ENCODE data around the gene DST. TPM values are rescaled to one million over a fixed set of nuclear protein-coding genes. Genes with fewer than 3 reads are reported as not detected.

DST gene
- total RNA-seq, 1 donor from 2014 or later, result 442 TPM

DNA sequence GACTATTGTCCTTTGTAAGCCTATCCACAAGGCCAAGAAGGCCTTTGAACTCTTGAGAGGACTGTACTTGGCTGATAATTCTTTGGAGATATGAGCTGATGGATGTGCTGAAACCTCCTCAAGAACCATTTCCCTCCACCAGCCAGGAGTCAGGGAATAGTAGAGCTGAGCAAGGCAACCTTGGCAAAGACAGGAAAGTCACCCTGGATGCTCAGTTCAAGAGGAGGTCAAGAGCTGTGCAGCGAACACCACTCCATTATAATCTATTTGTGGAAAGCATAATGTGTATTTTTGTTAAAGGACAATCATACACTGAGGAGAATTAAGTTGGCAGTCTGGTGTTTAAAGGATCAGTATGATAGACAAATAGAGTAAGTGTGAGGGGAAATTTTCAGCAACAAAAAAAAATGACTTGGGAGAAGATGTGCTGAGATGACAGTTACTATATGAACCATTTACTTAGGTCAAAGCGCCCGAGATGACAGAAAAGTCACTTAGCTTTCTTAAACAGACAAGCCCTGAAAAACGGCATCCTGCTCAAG lies 218.1 kb downstream of the DST start:
- TF ChIP-seq EZH2 (IDR thresholded peaks at IDR 0.05; ENCODE audit: insufficient read depth, low read length) (no peak), CTCF (IDR thresholded peaks at IDR 0.05; ENCODE audit: insufficient read depth, low read depth, low read length) (no peak)
- Mint-ChIP-seq H3K36me3 (ENCODE audit: low read depth, unreplicated experiment) (no peaks in the 10 kb centered on the region), H3K27me3 (ENCODE audit: low read depth, unreplicated experiment) (peaks cover 4% of the 10 kb centered on the region), H3K27ac (ENCODE audit: unreplicated experiment) (no peak overlapping the region), H3K4me1 (ENCODE audit: low read depth, unreplicated experiment) (no peaks in the 10 kb centered on the region), H3K4me3 (ENCODE audit: unreplicated experiment) (no peak overlapping the region), H3K9me3 (ENCODE audit: unreplicated experiment) (peaks cover 1% of the 10 kb centered on the region)
- Histone ChIP-seq H3K9ac (ENCODE audit: low read length) (no peak overlapping the region), H3K36me3 (ENCODE audit: insufficient read depth, low read length) (no peaks in the 10 kb centered on the region), H3K9me3 (ENCODE audit: insufficient read depth, low read depth, low read length) (no peaks in the 10 kb centered on the region), H3K4me3 (ENCODE audit: insufficient read depth, low read depth, low read length) (no peak overlapping the region), H3K27ac (ENCODE audit: low read depth, low read length) (no peak overlapping the region), H3K4me2 (ENCODE audit: low read length) (no peak overlapping the region), H3K79me2 (ENCODE audit: insufficient read depth, low read length) (no peaks in the 10 kb centered on the region), H3K27me3 (ENCODE audit: insufficient read depth, low read length) (no peaks in the 10 kb centered on the region), H2AFZ (ENCODE audit: low read depth, low read length) (no peak overlapping the region), H3K4me1 (ENCODE audit: insufficient read depth, low read length) (no peaks in the 10 kb centered on the region), H4K20me1 (ENCODE audit: insufficient read depth, low read length) (no peaks in the 10 kb centered on the region)
- DNase-seq (ENCODE audit: low read depth) (no peak), FAIRE-seq (no peak)

DNA sequence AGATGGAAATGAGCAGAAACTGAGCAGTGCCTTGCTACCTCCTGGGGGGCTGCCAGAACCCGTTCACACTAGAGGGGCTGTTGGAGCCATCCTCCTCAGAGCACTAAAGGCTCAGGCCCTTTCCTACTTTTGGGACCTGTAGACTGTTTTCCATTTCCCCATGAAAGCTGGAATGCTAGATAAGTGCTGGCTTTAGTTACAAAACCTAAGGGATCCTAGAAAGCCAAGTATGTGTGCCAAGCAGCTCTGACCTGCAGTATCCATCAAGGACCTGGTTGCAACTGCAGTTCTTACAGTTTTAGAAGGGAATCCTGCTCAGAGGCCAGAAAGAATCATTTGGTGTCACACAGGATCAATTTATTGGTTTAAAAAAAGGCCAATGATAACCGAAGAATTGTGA lies 218.6 kb downstream of the DST start:
- TF ChIP-seq EZH2 (IDR thresholded peaks at IDR 0.05; ENCODE audit: insufficient read depth, low read length) (no peak), CTCF (IDR thresholded peaks at IDR 0.05; ENCODE audit: insufficient read depth, low read depth, low read length) (no peak)
- peaks cover 4% of the 10 kb centered on the region for H3K27me3 Mint-ChIP-seq (ENCODE audit: low read depth, unreplicated experiment)
- H3K27ac Mint-ChIP-seq (ENCODE audit: unreplicated experiment), result no peak overlapping the region
- H3K4me3 Mint-ChIP-seq (ENCODE audit: unreplicated experiment), result no peak overlapping the region
- Histone ChIP-seq H3K27me3 (ENCODE audit: insufficient read depth, low read length) (no peaks in the 10 kb centered on the region), H3K27ac (ENCODE audit: low read depth, low read length) (no peak overlapping the region), H3K9ac (ENCODE audit: low read length) (no peak overlapping the region), H3K4me3 (ENCODE audit: insufficient read depth, low read depth, low read length) (no peak overlapping the region), H3K9me3 (ENCODE audit: insufficient read depth, low read depth, low read length) (no peaks in the 10 kb centered on the region), H3K79me2 (ENCODE audit: insufficient read depth, low read length) (no peaks in the 10 kb centered on the region), H3K4me1 (ENCODE audit: insufficient read depth, low read length) (no peaks in the 10 kb centered on the region), H3K4me2 (ENCODE audit: low read length) (no peak overlapping the region), H4K20me1 (ENCODE audit: insufficient read depth, low read length) (no peaks in the 10 kb centered on the region), H3K36me3 (ENCODE audit: insufficient read depth, low read length) (no peaks in the 10 kb centered on the region), H2AFZ (ENCODE audit: low read depth, low read length) (no peak overlapping the region)
- DNase-seq (ENCODE audit: low read depth) (no peak), FAIRE-seq (no peak)
- H3K4me1 Mint-ChIP-seq (ENCODE audit: low read depth, unreplicated experiment), result no peaks in the 10 kb centered on the region
- H3K9me3 Mint-ChIP-seq (ENCODE audit: unreplicated experiment), result peaks cover 1% of the 10 kb centered on the region
- no peaks in the 10 kb centered on the region for H3K36me3 Mint-ChIP-seq (ENCODE audit: low read depth, unreplicated experiment)

DNA sequence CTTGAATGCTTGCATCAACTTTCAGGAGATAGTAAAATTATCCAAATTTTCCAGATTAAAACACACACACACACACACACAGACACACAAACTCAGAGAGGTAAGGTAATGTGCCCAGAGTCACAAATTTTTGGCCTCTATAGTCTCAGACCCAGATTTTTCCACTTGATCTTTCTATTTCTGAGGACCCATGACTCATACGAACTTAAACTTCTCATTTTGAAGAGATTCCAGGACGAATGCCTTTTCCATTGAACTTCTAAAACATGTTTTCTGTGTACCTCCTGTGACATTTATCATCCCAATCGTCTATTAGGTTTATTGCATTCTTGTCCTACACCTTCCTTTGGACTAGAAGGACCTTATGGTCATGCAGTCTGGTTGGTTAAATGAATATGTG lies 222.4 kb downstream of the DST start:
- Histone ChIP-seq H3K27ac (ENCODE audit: low read depth, low read length) (no peak overlapping the region), H3K36me3 (ENCODE audit: insufficient read depth, low read length) (no peaks in the 10 kb centered on the region), H3K79me2 (ENCODE audit: insufficient read depth, low read length) (no peaks in the 10 kb centered on the region), H3K9me3 (ENCODE audit: insufficient read depth, low read depth, low read length) (no peaks in the 10 kb centered on the region), H3K27me3 (ENCODE audit: insufficient read depth, low read length) (no peaks in the 10 kb centered on the region), H3K4me2 (ENCODE audit: low read length) (no peak overlapping the region), H4K20me1 (ENCODE audit: insufficient read depth, low read length) (no peaks in the 10 kb centered on the region), H3K9ac (ENCODE audit: low read length) (no peak overlapping the region), H2AFZ (ENCODE audit: low read depth, low read length) (no peak overlapping the region), H3K4me1 (ENCODE audit: insufficient read depth, low read length) (no peaks in the 10 kb centered on the region), H3K4me3 (ENCODE audit: insufficient read depth, low read depth, low read length) (no peak overlapping the region)
- no peak overlapping the region for H3K27ac Mint-ChIP-seq (ENCODE audit: unreplicated experiment)
- H3K4me3 Mint-ChIP-seq (ENCODE audit: unreplicated experiment), result no peak overlapping the region
- H3K36me3 Mint-ChIP-seq (ENCODE audit: low read depth, unreplicated experiment), result no peaks in the 10 kb centered on the region
- FAIRE-seq (peak; percentile 54), DNase-seq (ENCODE audit: low read depth) (peak; percentile 36)
- H3K4me1 Mint-ChIP-seq (ENCODE audit: low read depth, unreplicated experiment), result no peaks in the 10 kb centered on the region
- H3K27me3 Mint-ChIP-seq (ENCODE audit: low read depth, unreplicated experiment), result peaks cover 1% of the 10 kb centered on the region
- peaks cover 1% of the 10 kb centered on the region for H3K9me3 Mint-ChIP-seq (ENCODE audit: unreplicated experiment)
- TF ChIP-seq CTCF (IDR thresholded peaks at IDR 0.05; ENCODE audit: insufficient read depth, low read depth, low read length) (no peak), EZH2 (IDR thresholded peaks at IDR 0.05; ENCODE audit: insufficient read depth, low read length) (no peak)

Measured in astrocyte (in vitro differentiated cells and primary cell).